ENCODE results near the gene ANKRD53. TPM values are rescaled to one million over a fixed set of nuclear protein-coding genes. Genes with fewer than 3 reads are reported as not detected.

ANKRD53 gene
- polyA plus RNA-seq, 1 donor from 2014 or later: not detected

DNA sequence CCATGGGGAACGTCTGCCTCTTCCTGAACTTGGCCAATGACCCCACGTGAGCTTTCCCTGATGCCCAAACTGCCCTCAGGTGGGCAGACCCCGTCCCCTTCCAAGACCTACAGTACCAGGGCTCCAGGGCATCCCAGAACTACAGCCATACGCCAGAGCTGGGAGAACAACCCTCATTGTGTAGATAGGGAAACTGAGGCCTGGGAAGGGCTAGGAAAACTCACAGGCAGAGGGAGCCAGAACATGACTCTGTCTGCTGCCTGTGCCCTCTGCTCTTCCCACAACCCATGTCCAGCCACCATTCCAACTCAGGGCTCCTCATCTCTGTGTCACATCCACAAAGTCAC, 16.8 kb upstream of the ANKRD53 start:
- Histone ChIP-seq H4K20me1 (ENCODE audit: insufficient read depth) (no peaks in the 10 kb centered on the region), H3K9ac (ENCODE audit: low read length) (no peak overlapping the region), H3K36me3 (ENCODE audit: insufficient read depth, low read length) (no peaks in the 10 kb centered on the region), H3K27ac (ENCODE audit: low read length) (no peak overlapping the region), H3K79me2 (replicated peaks; ENCODE audit: insufficient read depth, low read length) (no peaks in the 10 kb centered on the region), H3K9me2 (ENCODE audit: insufficient read depth, low read length) (no peaks in the 10 kb centered on the region), H3K4me3 (ENCODE audit: low read length) (no peak overlapping the region), H3F3A (ENCODE audit: insufficient read depth, low read length, poor library complexity, severe bottlenecking) (no peaks in the 10 kb centered on the region), H2AFZ (ENCODE audit: low read depth, low read length) (no peak overlapping the region), H3K9me3 (ENCODE audit: low read length) (no peaks in the 10 kb centered on the region), H3K4me2 (ENCODE audit: low read length) (no peak overlapping the region), H3K27me3 (ENCODE audit: insufficient read depth, low read depth, low read length) (peaks cover 34% of the 10 kb centered on the region)
- TF ChIP-seq, protein P1, sequence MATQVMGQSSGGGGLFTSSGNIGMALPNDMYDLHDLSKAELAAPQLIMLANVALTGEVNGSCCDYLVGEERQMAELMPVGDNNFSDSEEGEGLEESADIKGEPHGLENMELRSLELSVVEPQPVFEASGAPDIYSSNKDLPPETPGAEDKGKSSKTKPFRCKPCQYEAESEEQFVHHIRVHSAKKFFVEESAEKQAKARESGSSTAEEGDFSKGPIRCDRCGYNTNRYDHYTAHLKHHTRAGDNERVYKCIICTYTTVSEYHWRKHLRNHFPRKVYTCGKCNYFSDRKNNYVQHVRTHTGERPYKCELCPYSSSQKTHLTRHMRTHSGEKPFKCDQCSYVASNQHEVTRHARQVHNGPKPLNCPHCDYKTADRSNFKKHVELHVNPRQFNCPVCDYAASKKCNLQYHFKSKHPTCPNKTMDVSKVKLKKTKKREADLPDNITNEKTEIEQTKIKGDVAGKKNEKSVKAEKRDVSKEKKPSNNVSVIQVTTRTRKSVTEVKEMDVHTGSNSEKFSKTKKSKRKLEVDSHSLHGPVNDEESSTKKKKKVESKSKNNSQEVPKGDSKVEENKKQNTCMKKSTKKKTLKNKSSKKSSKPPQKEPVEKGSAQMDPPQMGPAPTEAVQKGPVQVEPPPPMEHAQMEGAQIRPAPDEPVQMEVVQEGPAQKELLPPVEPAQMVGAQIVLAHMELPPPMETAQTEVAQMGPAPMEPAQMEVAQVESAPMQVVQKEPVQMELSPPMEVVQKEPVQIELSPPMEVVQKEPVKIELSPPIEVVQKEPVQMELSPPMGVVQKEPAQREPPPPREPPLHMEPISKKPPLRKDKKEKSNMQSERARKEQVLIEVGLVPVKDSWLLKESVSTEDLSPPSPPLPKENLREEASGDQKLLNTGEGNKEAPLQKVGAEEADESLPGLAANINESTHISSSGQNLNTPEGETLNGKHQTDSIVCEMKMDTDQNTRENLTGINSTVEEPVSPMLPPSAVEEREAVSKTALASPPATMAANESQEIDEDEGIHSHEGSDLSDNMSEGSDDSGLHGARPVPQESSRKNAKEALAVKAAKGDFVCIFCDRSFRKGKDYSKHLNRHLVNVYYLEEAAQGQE (IDR thresholded peaks at IDR 0.05; ENCODE audit: borderline replicate concordance): no peak
- no peak for TF ChIP-seq EP300 (conservative IDR thresholded peaks at IDR 0.05; ENCODE audit: poor library complexity, severe bottlenecking)
- TF ChIP-seq, protein P2, sequence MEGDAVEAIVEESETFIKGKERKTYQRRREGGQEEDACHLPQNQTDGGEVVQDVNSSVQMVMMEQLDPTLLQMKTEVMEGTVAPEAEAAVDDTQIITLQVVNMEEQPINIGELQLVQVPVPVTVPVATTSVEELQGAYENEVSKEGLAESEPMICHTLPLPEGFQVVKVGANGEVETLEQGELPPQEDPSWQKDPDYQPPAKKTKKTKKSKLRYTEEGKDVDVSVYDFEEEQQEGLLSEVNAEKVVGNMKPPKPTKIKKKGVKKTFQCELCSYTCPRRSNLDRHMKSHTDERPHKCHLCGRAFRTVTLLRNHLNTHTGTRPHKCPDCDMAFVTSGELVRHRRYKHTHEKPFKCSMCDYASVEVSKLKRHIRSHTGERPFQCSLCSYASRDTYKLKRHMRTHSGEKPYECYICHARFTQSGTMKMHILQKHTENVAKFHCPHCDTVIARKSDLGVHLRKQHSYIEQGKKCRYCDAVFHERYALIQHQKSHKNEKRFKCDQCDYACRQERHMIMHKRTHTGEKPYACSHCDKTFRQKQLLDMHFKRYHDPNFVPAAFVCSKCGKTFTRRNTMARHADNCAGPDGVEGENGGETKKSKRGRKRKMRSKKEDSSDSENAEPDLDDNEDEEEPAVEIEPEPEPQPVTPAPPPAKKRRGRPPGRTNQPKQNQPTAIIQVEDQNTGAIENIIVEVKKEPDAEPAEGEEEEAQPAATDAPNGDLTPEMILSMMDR (IDR thresholded peaks at IDR 0.05; ENCODE audit: poor library complexity, severe bottlenecking): no peak
- TF ChIP-seq MXI1 (conservative IDR thresholded peaks at IDR 0.05; ENCODE audit: poor library complexity, severe bottlenecking): no peak
- no peak for TF ChIP-seq SMC3 (conservative IDR thresholded peaks at IDR 0.05; ENCODE audit: poor library complexity)
- TF ChIP-seq TAF1 (IDR thresholded peaks at IDR 0.05; ENCODE audit: low read depth): no peak
- TF ChIP-seq POLR2AphosphoS5 (IDR thresholded peaks at IDR 0.05): no peak
- no peak for TF ChIP-seq RAD21 (conservative IDR thresholded peaks at IDR 0.05)
- no peak for TF ChIP-seq EZH2 (IDR thresholded peaks at IDR 0.05; ENCODE audit: borderline replicate concordance, insufficient read depth, low read length, poor library complexity, severe bottlenecking)

DNA sequence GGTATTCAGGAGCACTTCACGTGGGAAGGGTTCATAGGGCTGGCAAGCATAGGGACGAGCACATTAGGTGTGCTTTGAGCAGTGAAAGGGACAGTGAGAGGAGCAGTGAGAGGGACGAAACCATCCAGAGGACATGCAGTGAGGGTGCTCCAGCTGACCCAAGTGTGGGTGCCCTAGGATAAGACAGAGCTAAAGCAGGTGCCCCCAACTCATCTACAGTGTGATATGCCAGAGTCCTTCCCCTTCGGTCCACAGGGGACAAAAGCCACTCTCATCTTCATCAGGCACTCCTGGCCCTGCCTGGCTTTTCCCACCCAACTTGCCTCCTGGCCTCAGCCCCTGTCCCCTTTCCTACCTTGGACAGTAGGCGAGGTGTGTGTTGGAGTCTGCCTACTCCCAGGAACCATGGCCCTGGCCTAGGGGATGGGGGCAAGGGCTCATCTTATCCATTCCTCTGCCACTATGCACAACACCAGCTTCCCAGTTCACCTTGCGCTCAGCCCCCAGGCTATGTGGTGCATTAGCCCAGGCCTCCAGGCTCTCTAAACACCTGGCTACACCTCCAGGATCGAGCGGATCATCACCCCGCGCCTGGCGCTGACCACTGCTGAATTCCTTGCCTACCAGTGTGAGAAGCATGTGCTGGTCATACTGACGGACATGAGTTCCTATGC, 16.1 kb upstream of the ANKRD53 start:
- TF ChIP-seq POLR2AphosphoS5 (IDR thresholded peaks at IDR 0.05) (no peak), EZH2 (IDR thresholded peaks at IDR 0.05; ENCODE audit: borderline replicate concordance, insufficient read depth, low read length, poor library complexity, severe bottlenecking) (no peak), TAF1 (IDR thresholded peaks at IDR 0.05; ENCODE audit: low read depth) (no peak), SMC3 (conservative IDR thresholded peaks at IDR 0.05; ENCODE audit: poor library complexity) (no peak), EP300 (conservative IDR thresholded peaks at IDR 0.05; ENCODE audit: poor library complexity, severe bottlenecking) (no peak), RAD21 (conservative IDR thresholded peaks at IDR 0.05) (no peak), MXI1 (conservative IDR thresholded peaks at IDR 0.05; ENCODE audit: poor library complexity, severe bottlenecking) (no peak)
- TF ChIP-seq, protein P1 (IDR thresholded peaks at IDR 0.05; ENCODE audit: borderline replicate concordance): no peak
- TF ChIP-seq, protein P2 (IDR thresholded peaks at IDR 0.05; ENCODE audit: poor library complexity, severe bottlenecking): no peak
- H3K9ac ChIP-seq (ENCODE audit: low read length): no peak overlapping the region
- no peaks in the 10 kb centered on the region for H3K9me2 ChIP-seq (ENCODE audit: insufficient read depth, low read length)
- no peaks in the 10 kb centered on the region for H4K20me1 ChIP-seq (ENCODE audit: insufficient read depth)
- no peaks in the 10 kb centered on the region for H3K79me2 ChIP-seq (replicated peaks; ENCODE audit: insufficient read depth, low read length)
- H3K9me3 ChIP-seq (ENCODE audit: low read length): no peaks in the 10 kb centered on the region
- no peak overlapping the region for H3K4me2 ChIP-seq (ENCODE audit: low read length)
- H3K4me3 ChIP-seq (ENCODE audit: low read length): no peak overlapping the region
- H2AFZ ChIP-seq (ENCODE audit: low read depth, low read length): no peak overlapping the region
- peaks cover 41% of the 10 kb centered on the region for H3K27me3 ChIP-seq (ENCODE audit: insufficient read depth, low read depth, low read length)
- no peak overlapping the region for H3K27ac ChIP-seq (ENCODE audit: low read length)
- no peaks in the 10 kb centered on the region for H3K36me3 ChIP-seq (ENCODE audit: insufficient read depth, low read length)
- H3F3A ChIP-seq (ENCODE audit: insufficient read depth, low read length, poor library complexity, severe bottlenecking): no peaks in the 10 kb centered on the region

Data from neural cell (in vitro differentiated cells).